Cerebellar nuclear complex (tissue), 1 donor: Measurements from ENCODE around the gene NTRK2.

Experiments used
- DNase-seq, 2 experiments: peaks; one replicate each; lab custom pipeline; 2025; lab: John Stamatoyannopoulos, UW

NTRK2 gene

DNA sequence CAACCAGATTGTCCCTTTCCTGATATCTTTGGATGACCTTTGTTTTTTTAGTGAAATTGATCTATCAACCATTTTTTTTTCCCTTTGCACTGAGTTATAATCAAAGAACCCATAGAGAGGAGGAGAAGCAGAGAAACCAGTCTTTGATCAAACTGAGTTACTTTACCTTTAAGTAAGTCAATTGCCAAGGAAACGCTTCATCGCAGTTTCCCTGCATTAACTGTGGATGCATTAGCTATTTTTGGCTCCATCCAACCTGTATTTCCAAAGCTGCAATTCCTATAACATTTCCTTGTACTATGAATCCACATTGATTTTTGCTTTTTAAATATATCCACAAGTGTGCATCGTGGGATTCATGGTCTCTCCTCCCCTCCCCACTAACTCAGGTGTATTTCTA, 268.1 kb downstream of the NTRK2 start:
- no peak for DNase-seq

DNA sequence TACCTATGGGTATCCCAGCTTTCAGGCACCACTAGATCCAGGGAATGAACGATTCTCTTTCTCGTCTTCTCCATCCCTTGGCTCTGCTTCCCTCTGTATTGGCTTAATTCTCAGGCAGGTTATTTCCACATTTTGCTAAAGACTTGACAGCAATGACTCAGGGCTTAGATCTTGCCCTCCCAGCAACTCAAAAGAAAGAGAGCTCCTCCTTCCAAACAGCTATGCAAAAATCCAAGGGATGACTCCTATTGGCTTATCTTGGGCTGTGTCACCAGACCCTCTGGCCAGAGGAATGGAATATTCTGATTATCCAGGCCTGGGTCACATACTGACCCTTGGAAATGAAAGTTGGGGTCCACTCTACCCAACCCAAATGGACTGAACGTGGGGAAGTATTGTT, 270.2 kb downstream of the NTRK2 start:
- no peak for DNase-seq

DNA sequence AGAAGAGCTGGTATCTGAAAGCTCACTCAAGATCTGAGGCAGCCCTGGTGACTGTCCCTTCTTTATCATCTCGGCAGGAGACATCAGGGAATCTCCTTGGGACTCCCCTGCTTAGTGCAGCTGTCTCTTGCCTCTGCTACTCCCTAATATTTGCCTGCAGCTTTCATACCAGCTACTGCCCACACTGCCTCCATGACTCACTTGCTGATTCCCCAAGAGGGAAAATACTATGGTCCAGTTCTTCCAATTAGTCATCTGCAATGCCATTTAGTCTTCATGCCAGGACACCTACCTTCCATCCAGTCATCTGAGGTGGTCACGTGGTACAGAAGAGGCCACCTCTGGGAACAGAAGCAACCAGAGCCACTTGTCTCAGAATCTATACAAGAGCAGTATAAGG, 270.8 kb downstream of the NTRK2 start:
- DNase-seq, result no peak

DNA sequence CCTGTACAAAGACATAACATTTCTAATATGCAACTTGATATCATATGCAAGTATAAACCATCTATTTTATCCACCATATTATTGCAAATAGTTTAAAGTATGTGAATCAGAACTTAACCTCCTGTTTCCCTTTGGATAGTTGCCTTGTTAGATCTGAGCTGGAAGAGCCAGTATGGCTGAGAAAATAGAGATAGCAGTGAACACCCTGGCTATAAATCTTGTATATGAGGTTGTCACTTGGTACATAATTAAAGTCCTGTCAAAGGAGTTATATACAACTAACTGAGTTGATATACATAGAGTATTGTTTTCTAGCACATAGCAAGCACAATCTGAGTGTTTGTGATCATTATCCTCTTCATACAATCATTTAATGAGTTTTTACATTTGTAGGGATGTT, 272.3 kb downstream of the NTRK2 start:
- DNase-seq, result no peak

DNA sequence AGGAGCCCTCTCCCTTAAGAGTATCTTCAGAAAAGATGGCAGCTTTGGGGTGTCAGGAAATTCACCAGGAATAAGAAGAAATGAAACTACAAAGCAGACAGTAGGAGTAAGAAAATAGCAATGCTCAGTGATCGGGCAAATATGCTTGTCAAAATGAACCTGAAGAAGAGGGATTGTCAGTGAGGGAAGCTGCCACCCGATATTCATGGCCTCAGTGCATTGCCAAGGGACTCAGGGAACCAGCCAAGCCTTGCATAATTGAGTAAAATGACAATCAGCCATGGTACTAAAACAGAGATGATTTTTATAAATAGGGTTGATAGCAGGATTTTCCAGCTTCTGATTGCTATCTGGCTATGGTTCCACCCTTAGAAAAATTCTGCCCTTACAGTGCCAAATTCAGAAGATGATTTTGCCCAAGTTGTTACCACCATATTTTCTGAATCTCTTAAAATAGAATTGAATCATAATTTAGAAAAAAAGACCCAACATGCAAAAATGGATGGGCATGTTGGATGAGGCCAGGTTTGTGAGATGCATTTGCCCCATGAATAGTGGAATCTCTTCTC, 274.0 kb downstream of the NTRK2 start:
- no peak for DNase-seq

DNA sequence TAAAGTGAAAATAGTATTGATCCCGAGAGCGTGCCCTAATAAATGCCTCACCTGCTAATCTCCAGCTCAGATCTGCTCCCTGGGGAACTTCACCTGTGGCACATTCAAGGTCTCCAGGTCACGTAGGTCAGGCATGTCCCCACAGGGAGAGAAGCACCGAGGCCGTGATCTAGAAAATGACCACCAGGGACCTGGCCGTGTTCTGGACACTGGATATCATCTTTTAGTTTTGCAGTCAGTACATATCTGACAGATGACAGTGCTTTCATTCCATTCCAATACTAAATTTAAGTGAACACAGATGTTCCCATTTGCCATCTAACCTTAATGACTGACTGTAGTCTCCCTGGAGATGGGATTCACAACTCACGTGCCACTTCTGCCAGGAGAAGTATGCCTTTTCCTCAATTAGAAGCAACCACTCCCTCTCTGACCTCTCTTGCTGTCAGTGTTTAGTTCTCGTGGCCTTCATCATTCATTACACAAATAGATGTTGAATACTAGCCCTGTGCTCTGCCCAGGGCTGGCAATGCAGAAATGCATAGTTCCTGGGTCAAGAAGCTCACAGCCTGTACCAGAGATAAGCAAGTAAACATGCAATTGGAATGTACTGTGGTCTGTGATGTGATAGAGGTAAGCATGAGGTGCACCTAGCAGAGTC, 276.5 kb downstream of the NTRK2 start:
- DNase-seq, result no peak

DNA sequence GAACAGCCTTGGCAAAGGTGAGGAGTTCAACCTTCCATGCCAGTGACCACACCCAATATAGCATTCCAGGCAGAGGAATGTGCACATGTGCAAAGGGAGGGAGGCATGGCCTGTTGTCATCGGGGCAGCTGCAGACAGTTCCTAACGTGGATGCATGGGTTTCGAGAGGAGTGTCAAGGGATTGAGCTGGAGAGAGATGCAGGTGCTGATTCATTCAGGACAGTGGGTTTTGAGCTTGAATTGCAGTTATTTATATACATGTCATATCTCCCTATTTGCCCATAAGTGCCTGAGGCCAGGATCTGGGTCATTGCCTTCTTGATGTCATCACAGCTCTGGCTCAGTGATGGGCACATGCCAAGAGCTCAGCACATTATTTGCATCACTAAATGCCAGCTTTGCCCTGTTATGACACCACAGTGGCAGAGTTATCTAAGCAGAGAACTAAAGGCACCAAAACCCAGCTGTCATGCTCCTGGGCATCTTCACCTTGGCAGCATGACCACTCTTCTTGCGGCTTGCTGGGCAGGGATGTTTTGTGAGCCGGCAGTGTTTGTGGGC, 278.0 kb downstream of the NTRK2 start:
- no peak for DNase-seq

DNA sequence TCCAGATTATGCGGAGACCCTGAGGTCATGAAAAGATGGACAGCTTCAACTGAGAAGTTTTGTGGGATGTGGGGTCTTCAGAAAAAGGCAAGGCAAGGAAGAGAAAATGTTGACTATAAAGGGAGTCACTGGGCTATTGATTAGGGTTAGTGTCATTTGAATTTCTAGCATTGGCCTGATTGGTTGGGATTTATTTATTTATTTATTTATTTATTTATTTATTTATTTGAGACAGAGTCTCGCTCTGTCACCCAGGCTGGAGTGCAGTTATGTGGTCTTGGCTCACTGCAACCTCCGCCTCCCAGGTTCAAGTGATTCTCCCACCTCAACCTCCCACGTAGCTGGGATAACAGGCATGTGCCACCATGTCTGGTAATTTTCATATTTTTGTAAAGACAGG, 279.7 kb downstream of the NTRK2 start:
- DNase-seq, result no peak

DNA sequence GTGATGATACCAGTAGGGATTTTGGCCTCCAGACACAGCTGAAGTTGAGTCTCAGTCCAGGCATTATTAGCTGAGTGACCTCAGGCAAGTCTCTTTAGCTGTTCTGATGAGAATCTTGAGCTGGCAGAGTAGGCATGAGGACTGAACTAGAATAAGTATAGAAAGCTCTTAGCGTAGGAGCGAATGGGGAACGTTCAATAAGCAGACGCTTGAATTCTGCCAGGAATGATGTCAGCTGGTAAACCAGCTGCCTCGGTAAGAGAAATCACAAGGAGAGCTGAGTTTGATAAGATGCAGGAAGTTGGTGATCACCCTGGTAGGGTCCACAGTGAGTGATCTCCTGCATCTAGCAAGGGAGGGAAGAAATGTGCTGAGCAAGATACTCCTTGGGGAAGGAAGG, 280.4 kb downstream of the NTRK2 start:
- no peak for DNase-seq

DNA sequence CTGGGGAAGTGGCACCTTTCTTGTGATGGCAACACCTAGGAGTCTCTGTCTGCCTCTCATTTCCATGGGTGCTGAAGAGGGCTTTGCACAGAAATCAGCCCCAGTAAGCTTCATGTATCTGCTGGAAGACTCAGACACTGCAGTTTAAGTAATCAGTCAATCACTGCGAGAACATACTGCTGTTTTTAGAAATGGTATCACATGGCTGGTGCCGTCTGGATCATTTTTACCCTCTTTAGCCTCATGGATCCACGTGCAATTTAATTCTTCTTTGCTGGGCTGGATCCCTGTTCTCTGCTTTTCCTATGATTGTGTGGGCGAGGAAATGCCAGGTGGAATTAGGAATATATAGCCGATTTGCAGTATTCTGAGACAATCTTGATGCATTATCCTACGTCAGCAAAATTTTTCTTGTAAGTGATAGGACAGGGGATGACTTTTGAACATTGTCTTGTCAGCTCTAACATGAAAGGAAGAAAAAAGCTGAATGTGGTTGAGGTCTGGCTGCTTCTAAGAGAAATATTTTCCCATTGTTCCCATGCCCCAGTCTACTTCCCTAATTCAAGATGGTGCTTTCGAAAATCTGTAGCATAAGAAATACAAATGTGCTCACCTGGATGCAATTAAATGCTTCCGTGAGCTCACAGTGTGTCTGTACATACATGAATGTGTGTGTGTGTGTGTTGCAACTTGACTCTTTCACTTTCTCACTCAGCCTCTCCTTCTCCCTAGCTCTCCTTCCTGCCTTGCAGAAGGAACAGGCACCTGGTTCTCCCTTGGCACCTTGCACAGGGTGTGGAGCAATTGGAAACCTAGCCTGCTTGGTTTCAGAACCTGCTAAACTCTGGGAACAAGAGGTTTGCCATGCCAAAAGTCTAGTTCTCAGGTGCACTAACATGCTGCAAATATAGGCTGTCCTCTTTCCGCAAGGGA, 281.6 kb downstream of the NTRK2 start:
- DNase-seq, result no peak

DNA sequence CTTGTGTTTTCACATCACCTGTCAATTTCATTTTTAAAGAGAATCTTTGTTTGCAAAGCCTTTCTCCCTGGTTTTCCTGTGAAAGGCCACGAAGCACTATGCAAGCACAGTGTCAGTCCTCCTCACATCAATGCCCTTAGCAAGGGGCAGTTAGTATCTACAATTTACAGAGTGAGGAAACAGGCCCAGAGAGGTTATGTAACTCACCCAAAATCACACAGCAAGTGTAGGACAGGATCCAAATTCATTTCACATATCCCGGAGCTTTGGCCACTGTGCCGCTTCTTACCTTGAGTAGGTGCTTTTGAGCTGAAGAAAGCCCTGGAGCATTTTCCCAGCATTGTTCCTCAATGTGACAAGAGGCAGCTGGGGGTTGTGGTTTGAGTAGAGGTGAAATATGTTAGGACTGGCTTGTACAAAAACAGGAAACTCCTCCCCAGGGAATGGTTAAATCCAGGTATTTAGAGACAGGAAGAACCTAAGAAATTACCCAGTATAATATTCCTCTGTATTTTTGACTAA, 283.8 kb downstream of the NTRK2 start:
- no peak for DNase-seq

DNA sequence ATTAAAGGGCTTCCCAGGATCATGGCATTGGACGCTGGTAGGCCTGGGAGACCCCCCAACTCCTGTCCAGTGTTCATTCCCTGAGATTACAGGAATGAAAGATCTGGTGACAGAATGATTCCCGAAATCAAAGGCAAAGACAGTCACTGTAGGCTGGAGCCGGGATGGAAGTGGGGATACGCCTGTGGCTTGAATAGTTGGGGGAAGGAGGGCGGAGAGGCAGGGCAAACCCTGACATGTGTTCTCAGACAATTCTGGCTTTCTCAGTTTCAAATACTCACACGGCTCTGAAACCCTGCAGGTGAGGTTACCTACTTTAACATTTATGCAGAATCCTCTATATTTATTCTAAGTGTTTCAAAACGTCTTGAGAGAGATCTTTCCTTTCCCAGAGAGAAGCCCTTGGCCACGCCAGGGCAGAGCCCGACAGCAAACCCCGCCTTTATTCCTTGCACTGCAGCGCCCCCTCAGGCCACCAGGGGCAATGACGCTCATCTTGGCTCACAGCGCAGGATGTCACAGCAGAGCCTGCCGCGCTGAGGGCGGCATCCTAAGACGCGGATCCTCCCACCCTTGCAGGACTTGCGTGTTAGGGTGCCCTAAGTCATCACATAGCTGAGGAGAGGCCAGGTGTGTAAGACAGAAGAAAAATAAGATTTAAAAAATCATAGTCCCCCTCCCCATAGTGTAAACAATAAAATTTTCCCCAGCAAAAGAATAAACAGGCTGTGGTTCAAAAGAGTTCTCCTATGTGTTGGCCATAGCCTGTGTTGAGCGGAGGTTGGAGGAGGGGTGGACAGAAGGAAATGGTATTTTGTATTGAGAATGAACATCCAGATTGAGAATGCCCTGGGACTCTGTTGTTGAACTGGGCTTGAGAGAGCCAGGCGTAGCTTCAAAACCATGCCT, 284.5 kb downstream of the NTRK2 start:
- DNase-seq, result peak; percentile 10 to 71

DNA sequence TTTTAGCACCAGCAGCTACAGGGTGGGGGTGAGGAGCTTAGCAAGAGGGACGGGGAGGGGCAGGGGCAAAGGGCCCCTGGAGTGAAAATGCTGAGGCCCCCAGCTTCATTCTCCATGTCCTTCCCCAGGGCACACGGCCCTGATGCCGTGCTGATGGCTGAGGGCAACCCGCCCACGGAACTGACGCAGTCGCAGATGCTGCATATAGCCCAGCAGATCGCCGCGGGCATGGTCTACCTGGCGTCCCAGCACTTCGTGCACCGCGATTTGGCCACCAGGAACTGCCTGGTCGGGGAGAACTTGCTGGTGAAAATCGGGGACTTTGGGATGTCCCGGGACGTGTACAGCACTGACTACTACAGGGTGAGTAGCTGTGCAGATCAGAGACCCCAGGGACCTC, 285.6 kb downstream of the NTRK2 start:
- DNase-seq, result no peak

DNA sequence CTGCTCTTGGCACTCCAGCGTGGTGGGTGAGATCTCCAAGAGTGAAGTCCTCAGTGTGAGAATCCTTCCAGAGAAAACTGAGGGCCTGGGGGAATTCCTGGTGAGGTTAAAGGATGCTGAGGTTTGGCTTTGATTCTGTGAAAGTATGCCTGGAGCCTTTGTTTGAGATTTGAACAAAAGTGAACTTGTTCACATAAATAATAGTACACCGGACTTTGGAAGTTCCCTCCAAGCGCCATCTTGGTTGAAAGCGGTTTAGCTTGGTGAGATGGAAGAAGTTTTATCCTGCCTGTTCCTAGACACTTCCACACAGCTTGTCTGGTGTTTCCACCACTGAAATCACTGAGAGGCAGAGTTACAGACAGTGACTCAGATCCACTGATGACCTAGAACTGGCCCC, 286.4 kb downstream of the NTRK2 start:
- DNase-seq, result no peak

DNA sequence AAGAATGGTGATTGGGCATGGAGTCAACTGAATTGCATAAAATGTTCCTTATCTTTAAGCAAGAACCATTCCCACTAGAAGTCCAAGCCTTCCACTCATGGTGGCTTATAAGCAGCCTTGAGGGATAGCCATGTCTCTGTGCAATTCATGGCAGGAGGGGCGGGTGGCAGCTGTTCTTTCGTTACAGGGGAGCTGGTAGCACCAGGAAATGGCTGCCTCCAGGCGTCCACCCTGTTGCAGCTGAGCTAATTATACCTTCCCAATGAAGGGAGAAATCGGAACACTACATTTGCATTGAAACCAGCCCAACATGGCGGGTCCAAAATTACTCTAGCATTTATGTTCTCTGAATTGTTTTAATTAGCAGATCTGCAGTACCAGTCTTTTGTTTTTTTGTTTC, 289.8 kb downstream of the NTRK2 start:
- no peak for DNase-seq

DNA sequence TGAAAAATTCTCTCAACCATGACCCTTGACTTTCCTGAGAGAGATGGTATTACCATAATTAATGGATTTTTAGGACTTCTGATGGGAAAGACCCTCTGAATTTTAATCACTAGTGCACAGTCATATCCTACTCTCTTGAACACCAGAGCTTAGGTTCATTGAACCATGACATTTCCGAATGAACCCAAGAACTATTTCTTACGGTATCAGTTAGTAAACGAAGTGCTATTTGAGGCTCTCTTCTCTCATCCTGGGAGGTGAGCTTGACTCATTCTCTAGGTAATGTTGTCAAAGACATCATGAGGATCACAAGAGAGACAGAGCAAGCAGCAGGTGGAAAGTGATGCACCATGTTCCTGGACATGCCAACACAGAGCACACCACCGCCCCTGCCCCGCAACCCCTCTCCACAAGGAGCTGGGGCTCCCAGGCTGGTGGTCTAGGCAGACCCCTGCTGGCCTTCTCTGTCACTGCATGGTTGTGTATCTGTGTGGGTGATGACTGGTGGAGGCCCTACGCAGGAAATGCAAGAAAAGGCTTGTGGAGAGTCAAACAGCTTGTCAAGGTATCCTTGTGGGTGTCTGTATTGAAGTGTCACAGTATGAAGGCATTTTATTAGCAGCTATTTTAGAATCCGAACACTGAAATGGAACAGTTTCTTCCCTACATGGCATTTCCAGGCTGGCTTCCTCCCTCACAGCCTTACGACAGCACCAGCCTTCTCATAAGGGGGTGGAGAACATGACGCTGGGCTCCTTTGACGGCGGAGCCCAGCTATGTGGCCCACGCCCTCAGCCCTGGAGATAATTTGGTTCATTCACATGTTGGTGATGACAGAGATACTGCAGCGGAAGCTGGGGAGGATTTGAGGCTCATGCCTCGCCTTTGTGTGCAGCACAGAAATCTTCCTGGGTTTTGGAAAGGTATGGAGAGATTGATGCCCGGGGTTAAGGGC, 297.6 kb downstream of the NTRK2 start:
- DNase-seq, result no peak

DNA sequence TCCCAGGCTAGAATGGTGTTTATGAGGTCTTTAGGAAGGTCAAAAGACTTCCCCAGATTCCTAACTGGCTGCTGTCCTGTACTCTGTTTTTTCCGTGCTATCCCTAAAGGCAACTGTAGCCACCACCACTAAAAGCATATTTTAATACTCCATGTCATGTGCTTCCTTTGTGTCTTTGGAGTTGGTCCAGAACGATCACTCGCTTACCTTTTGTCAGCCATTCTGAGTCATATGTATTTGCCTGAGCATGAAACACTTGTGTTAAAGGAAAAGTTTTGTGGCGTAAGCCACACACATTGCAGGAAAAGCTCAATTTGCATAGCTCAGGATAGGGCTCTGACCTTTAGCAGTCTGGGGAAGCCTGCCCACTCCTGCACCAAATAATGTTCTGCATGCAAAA, 299.6 kb downstream of the NTRK2 start:
- DNase-seq, result no peak

DNA sequence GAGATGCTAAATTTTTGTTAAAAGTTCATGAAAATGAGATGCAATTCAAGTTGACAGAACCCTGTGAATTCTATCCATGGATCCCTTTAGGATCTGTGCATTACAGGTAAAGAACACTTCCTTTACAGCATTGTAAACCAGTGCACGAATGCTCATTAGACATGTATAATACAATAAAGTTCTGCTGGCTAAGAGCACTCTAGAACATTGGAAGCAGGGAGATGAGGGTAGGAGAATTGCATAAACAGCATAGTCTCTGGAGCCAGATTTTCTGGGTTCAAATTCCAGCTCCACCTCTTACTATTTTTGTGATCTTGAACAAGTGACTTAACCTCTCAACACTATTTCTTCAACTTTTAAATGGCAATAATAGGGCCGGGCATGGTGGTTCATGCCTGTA, 300.2 kb downstream of the NTRK2 start:
- DNase-seq, result no peak

DNA sequence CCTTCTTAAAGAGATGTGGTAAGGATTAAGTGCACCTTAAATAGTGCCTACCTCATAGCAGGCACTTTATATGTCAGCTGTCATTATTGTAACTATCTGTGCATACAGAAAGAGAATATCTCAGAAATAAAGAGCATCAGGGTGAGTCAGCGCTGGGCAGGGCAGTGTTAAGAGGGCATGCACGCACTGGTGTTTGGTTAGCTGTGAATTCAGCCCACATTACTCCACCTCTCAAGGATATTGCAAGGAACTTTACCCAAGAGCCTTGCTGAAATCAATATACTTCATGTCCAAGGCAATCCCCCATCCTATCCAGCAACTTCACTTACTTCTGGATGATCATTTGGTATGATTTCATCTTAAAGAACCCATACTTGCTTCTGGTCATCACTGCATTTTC, 300.9 kb downstream of the NTRK2 start:
- DNase-seq, result no peak

DNA sequence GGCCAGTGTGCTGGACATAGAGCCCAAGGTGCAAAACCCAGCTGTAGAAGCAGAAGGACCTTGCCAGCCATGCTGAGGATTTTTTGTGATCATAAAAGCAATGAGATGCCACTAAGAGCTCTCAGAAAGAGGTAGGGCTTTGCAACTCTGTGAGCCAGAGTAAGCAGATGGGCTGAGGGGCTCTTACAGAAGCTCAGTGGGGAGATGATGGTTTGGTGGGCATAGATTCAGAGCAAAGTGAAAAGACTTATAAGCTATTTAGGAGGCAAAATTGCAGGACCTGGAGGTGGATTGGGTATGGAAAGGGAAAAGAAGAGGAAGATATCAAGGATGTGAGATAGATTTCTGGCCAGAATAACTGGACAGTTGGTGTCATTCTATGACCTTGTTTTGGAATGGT, 302.0 kb downstream of the NTRK2 start:
- DNase-seq, result no peak
